Suprapubic skin (tissue), 3 donors: Measurements from ENCODE around the gene RNPS1.

Experiments
- CTCF ChIP-seq, 2 donors: fragments of 200-600 bp in 1 of 2; fragments of 450-650 bp in 1 of 2; sonication (generic) in 1 of 2; IDR thresholded peaks; one replicate each; pipeline ENCODE4 v1.5.1; 2016 to 2019; ENCODE audit warnings: antibody characterized with exemption in 2 of 2, mild to moderate bottlenecking in 1 of 2, moderate library complexity in 1 of 2
- POLR2AphosphoS5 ChIP-seq, 3 donors: sonication (generic); formaldehyde crosslinking; IDR thresholded peaks; one replicate each; pipeline ENCODE4 v1.6.1; 2017; ENCODE audit warnings: antibody characterized with exemption in 3 of 3

GRCh38 chr16:2275476-2276367 lies 7.8 kb upstream of the RNPS1 start:
- TF ChIP-seq POLR2AphosphoS5 (IDR thresholded peaks at IDR 0.05) = no peak
- no peak for TF ChIP-seq CTCF (IDR thresholded peaks at IDR 0.05)
